SK-N-SH treated with all-trans-retinoic acid at 6 μM for 48 hours (cell line): ENCODE measurements around the gene HHAT.
A peak's percentile ranks its signal among the peaks of the same experiment; 100 is the strongest.

Source experiments
- ATAC-seq: fragments of 200-7000 bp; cut with Tn5 transposase; 3 replicates; pipeline ENCODE4 v1.9.1; 2020; ENCODE audit warnings: mild to moderate bottlenecking, moderate library complexity
- CREB5 ChIP-seq: fragments of 250-450 bp; sonication (Bioruptor Pico); IDR thresholded peaks from 2 replicates; pipeline ENCODE4 v1.5.1; 2020; ENCODE audit warnings: low read depth, mild to moderate bottlenecking, moderate library complexity
- ESRRG ChIP-seq: fragments of 250-450 bp; sonication (Bioruptor Pico); IDR thresholded peaks from 2 replicates; pipeline ENCODE4 v1.6.1; 2021; ENCODE audit warnings: mild to moderate bottlenecking
- GLIS3 ChIP-seq: fragments of 250-450 bp; sonication (Bioruptor Pico); IDR thresholded peaks from 2 replicates; pipeline ENCODE4 v1.5.0; 2020; ENCODE audit warnings: mild to moderate bottlenecking, moderate library complexity
- ISL1 ChIP-seq: fragments of 250-450 bp; sonication (Bioruptor Pico); IDR thresholded peaks from 2 replicates; pipeline ENCODE4 v2.1.2; 2022; ENCODE audit warnings: mild to moderate bottlenecking, moderate library complexity
- RARB ChIP-seq: fragments of 250-450 bp; sonication (Bioruptor Pico); IDR thresholded peaks from 2 replicates; pipeline ENCODE4 v1.8.0; 2021; ENCODE audit warnings: mild to moderate bottlenecking, moderate library complexity
- TCF4 ChIP-seq: fragments of 250-450 bp; sonication (Bioruptor Pico); IDR thresholded peaks from 2 replicates; pipeline ENCODE4 v1.8.0; 2021; ENCODE audit warnings: mild to moderate bottlenecking, moderate library complexity, borderline replicate concordance
- TSHZ2 ChIP-seq: fragments of 250-450 bp; sonication (Bioruptor Pico); IDR thresholded peaks from 2 replicates; pipeline ENCODE4 v1.5.0; 2020; ENCODE audit warnings: mild to moderate bottlenecking, moderate library complexity
- ZC3H10 ChIP-seq: fragments of 250-450 bp; sonication (Bioruptor Pico); IDR thresholded peaks from 2 replicates; pipeline ENCODE4 v1.5.1; 2021; ENCODE audit warnings: mild to moderate bottlenecking, moderate library complexity
- ZNF70 ChIP-seq: fragments of 450-650 bp; formaldehyde crosslinking; IDR thresholded peaks from 2 replicates; pipeline ENCODE4 v1.5.0; 2020; ENCODE audit warnings: mild to moderate bottlenecking, moderate library complexity
- ZNF8 ChIP-seq: fragments of 450-650 bp; formaldehyde crosslinking; IDR thresholded peaks from 2 replicates; pipeline ENCODE4 v1.5.0; 2020; ENCODE audit warnings: mild to moderate bottlenecking, moderate library complexity
- TF ChIP-seq, protein P1 (sequence below): fragments of 250-450 bp; sonication (Bioruptor Pico); IDR thresholded peaks from 2 replicates; pipeline ENCODE4 v1.8.0; 2021; ENCODE audit warnings: low read depth, mild to moderate bottlenecking, moderate library complexity, borderline replicate concordance
- TF ChIP-seq, protein P2 (sequence below): fragments of 250-450 bp; sonication (Bioruptor Pico); IDR thresholded peaks from 2 replicates; pipeline ENCODE4 v1.8.0; 2020; ENCODE audit warnings: mild to moderate bottlenecking, moderate library complexity, borderline replicate concordance
- TF ChIP-seq, protein P3 (sequence below): fragments of 250-450 bp; sonication (Bioruptor Pico); IDR thresholded peaks from 2 replicates; pipeline ENCODE4 v1.5.1; 2021; ENCODE audit warnings: mild to moderate bottlenecking, moderate library complexity

The HHAT gene

DNA sequence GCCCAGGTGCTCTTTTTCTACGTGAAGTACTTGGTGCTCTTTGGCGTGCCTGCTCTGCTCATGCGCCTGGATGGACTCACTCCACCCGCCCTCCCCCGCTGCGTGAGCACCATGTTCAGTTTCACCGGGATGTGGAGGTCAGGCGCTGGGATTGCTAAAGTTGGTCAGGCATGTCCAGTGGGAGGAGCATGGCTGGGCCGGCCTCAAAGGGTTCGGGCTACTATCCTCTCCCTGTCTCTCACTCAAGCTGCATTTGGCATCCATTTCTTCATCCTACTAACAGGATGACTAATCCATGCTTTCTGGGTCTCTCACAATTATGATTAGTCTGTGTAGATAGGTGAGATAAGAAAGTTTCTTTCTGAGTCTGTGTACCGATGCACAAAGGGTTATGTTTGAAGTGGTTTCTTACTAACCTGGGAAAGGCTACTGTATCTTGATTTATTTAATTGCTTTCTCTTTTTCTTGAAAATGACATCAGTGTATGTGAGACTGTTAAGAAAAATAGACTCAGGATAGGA lies 135.9 kb downstream of the HHAT start:
- TF ChIP-seq ZNF8 (CRISPR knock-in tag) (no peak), TSHZ2 (CRISPR knock-in tag) (peak; percentile 38; the same call in 1 of the 2 replicates)
- TF ChIP-seq, protein P1, sequence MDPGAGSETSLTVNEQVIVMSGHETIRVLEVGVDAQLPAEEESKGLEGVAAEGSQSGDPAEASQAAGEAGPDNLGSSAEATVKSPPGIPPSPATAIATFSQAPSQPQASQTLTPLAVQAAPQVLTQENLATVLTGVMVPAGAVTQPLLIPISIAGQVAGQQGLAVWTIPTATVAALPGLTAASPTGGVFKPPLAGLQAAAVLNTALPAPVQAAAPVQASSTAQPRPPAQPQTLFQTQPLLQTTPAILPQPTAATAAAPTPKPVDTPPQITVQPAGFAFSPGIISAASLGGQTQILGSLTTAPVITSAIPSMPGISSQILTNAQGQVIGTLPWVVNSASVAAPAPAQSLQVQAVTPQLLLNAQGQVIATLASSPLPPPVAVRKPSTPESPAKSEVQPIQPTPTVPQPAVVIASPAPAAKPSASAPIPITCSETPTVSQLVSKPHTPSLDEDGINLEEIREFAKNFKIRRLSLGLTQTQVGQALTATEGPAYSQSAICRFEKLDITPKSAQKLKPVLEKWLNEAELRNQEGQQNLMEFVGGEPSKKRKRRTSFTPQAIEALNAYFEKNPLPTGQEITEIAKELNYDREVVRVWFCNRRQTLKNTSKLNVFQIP: peak; percentile 76; the same call in 1 of the 2 replicates
- TF ChIP-seq, all 23 proteins: peak for 2

DNA sequence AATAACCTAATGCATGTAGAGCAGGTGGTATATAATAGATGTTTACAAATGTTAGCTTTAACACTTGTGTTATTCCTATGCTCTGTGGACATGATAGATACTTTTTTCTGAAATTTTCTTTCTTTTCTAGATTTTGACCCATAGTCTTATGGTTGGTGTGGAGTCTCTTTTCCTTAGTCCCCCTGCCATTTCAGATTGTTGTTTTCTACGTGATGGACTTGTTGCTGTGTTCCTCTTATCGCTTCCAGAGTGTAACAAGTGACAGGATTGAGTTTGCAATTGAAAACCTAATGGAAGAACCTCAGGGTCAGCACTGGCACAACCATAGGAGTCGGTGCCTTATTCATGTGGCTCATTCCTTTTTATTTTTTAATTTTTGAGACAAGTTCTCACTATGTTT lies 136.4 kb downstream of the HHAT start:
- ATAC-seq: no peak
- TF ChIP-seq ZNF8 (CRISPR knock-in tag): no peak
- no peak for TF ChIP-seq RARB (CRISPR knock-in tag)
- TF ChIP-seq TCF4 (CRISPR knock-in tag): no peak

More for the DNA sequence above, 135.9 kb downstream of the HHAT start:
- ATAC-seq: peak; percentile 94

- ATAC-seq: peak; percentile 66
- TF ChIP-seq ZC3H10: no peak
- TF ChIP-seq TSHZ2 (CRISPR knock-in tag): peak; percentile 77; the same call in 1 of the 2 replicates
- no peak for TF ChIP-seq GLIS3
- TF ChIP-seq, protein P2, sequence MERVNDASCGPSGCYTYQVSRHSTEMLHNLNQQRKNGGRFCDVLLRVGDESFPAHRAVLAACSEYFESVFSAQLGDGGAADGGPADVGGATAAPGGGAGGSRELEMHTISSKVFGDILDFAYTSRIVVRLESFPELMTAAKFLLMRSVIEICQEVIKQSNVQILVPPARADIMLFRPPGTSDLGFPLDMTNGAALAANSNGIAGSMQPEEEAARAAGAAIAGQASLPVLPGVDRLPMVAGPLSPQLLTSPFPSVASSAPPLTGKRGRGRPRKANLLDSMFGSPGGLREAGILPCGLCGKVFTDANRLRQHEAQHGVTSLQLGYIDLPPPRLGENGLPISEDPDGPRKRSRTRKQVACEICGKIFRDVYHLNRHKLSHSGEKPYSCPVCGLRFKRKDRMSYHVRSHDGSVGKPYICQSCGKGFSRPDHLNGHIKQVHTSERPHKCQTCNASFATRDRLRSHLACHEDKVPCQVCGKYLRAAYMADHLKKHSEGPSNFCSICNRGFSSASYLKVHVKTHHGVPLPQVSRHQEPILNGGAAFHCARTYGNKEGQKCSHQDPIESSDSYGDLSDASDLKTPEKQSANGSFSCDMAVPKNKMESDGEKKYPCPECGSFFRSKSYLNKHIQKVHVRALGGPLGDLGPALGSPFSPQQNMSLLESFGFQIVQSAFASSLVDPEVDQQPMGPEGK (CRISPR knock-in tag): no peak
- peak; percentile 83; the same call in 1 of the 2 replicates for TF ChIP-seq TCF4 (CRISPR knock-in tag)
Observed at GRCh38 chr1:210467440-210468043, 138.8 kb downstream of the HHAT start.

DNA sequence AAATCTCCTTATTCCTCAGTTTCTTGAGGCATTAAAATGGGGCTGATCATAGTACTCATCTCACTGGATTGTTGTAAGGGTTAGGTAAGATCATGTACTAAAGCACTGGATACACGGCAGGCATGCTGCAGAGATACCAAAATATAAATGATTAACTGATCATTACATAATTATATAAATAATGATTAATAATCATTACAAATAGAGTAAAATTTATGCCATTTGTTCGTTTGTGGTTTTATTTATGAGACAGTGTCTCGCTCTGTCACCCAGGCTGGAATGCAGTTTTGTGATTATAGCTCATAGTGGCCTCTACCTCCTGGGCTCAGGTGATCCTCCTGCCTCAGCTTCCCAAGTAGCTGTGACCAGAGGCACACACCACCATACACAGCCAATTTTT lies 140.7 kb downstream of the HHAT start:
- ATAC-seq: no peak
- TF ChIP-seq CREB5 (CRISPR knock-in tag): no peak
- TF ChIP-seq, protein P3, sequence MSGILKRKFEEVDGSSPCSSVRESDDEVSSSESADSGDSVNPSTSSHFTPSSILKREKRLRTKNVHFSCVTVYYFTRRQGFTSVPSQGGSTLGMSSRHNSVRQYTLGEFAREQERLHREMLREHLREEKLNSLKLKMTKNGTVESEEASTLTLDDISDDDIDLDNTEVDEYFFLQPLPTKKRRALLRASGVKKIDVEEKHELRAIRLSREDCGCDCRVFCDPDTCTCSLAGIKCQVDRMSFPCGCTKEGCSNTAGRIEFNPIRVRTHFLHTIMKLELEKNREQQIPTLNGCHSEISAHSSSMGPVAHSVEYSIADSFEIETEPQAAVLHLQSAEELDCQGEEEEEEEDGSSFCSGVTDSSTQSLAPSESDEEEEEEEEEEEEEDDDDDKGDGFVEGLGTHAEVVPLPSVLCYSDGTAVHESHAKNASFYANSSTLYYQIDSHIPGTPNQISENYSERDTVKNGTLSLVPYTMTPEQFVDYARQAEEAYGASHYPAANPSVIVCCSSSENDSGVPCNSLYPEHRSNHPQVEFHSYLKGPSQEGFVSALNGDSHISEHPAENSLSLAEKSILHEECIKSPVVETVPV: no peak
- no peak for TF ChIP-seq ZNF70 (CRISPR knock-in tag)
- no peak for TF ChIP-seq ESRRG
- TF ChIP-seq ISL1 (CRISPR knock-in tag): no peak
- TF ChIP-seq ZC3H10: no peak
